ENCODE results near the gene CASP1. TPM values are rescaled to one million over a fixed set of nuclear protein-coding genes. Genes with fewer than 3 reads are reported as not detected.

CASP1 gene
- total RNA-seq, 1 experiment from 2014 or later: not detected

DNA sequence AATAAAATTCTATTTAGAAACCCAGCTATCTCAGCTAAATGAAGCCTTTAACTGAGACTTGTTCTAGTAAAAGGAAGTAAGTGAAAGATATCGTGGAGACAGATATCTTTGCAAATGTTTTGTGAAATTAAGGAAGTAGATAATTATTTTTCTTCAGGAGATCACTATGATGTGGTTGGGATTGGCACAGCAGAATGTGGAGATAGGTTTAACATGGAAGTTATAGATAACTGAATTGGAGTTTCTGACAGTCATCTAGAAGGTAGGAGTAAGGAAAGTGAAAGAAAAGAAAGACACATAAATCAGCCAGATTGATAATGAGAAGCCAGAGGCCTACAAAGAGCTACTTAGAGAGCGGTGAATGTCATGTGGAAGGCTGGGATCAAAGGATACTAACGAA is 7.3 kb downstream of the CASP1 start:
- no peaks in the 10 kb centered on the region for H3K79me2 ChIP-seq (ENCODE audit: insufficient read depth, low read length)
- H3K4ac ChIP-seq (ENCODE audit: low read depth, low read length): no peak overlapping the region
- no peaks in the 10 kb centered on the region for H3K79me1 ChIP-seq (ENCODE audit: insufficient read depth, low read depth, low read length, poor library complexity, severe bottlenecking)
- H4K20me1 ChIP-seq (ENCODE audit: control insufficient read depth, insufficient read depth, insufficient read length): no peaks in the 10 kb centered on the region
- H4K5ac ChIP-seq (ENCODE audit: insufficient read length, low read depth, low read length): no peak overlapping the region
- H2AFZ ChIP-seq (ENCODE audit: low read length): no peak overlapping the region
- H4K91ac ChIP-seq (ENCODE audit: insufficient read length, low read depth, low read length): no peak overlapping the region
- no peak overlapping the region for H3K14ac ChIP-seq (ENCODE audit: insufficient read depth, low read length)
- no peak overlapping the region for H3T11ph ChIP-seq (ENCODE audit: low read length)
- no peaks in the 10 kb centered on the region for H3K23me2 ChIP-seq (ENCODE audit: insufficient read length, low read depth, low read length, poor library complexity, severe bottlenecking)
- H2AK5ac ChIP-seq (ENCODE audit: insufficient read length, low read length): no peak overlapping the region
- H3K9ac ChIP-seq (ENCODE audit: extremely low read depth, insufficient read length, low read length): no peak overlapping the region
- H3K4me1 ChIP-seq (ENCODE audit: insufficient read depth, low read length): no peaks in the 10 kb centered on the region
- H2BK5ac ChIP-seq (ENCODE audit: insufficient read length, low read length): no peak overlapping the region
- H3K27ac Mint-ChIP-seq: no peak overlapping the region
- no peaks in the 10 kb centered on the region for H3K36me3 Mint-ChIP-seq (ENCODE audit: insufficient read depth in 1 of 3, low read depth in 3 of 3)
- no peak overlapping the region for H2BK15ac ChIP-seq (ENCODE audit: low read depth, low read length)
- no peak overlapping the region for H3K56ac ChIP-seq (ENCODE audit: insufficient read length, low read depth, low read length)
- DNase-seq: no peak
- TF ChIP-seq, protein P1, sequence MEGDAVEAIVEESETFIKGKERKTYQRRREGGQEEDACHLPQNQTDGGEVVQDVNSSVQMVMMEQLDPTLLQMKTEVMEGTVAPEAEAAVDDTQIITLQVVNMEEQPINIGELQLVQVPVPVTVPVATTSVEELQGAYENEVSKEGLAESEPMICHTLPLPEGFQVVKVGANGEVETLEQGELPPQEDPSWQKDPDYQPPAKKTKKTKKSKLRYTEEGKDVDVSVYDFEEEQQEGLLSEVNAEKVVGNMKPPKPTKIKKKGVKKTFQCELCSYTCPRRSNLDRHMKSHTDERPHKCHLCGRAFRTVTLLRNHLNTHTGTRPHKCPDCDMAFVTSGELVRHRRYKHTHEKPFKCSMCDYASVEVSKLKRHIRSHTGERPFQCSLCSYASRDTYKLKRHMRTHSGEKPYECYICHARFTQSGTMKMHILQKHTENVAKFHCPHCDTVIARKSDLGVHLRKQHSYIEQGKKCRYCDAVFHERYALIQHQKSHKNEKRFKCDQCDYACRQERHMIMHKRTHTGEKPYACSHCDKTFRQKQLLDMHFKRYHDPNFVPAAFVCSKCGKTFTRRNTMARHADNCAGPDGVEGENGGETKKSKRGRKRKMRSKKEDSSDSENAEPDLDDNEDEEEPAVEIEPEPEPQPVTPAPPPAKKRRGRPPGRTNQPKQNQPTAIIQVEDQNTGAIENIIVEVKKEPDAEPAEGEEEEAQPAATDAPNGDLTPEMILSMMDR (conservative IDR thresholded peaks at IDR 0.05): no peak
- no peaks in the 10 kb centered on the region for H3K9me3 Mint-ChIP-seq
- H3K23ac ChIP-seq (ENCODE audit: insufficient read length, low read depth, low read length): no peak overlapping the region
- H2BK120ac ChIP-seq (ENCODE audit: low read depth, low read length, poor library complexity, severe bottlenecking): no peak overlapping the region
- no peak overlapping the region for H3K18ac ChIP-seq (ENCODE audit: insufficient read length, low read depth, low read length)
- WGBS (ENCODE audit: extremely low coverage, insufficient read length, low lambda C conversion rate): no CpG with 5 or more reads among the region's 3 CpGs
- H3K27me3 Mint-ChIP-seq (ENCODE audit: low read depth): no peaks in the 10 kb centered on the region
- H3K4me3 Mint-ChIP-seq: no peak overlapping the region
- no peak overlapping the region for H3K4me2 ChIP-seq (ENCODE audit: insufficient read depth, insufficient read length, low read length)
- no peaks in the 10 kb centered on the region for H3K27me3 ChIP-seq (ENCODE audit: insufficient read depth, low read length)
- no peaks in the 10 kb centered on the region for H3K4me1 Mint-ChIP-seq
- H3K9me3 ChIP-seq (ENCODE audit: control insufficient read depth, low read depth, low read length): no peaks in the 10 kb centered on the region
- no peak overlapping the region for H4K8ac ChIP-seq (replicated peaks; ENCODE audit: insufficient read length, low read depth, low read length)
- H2BK12ac ChIP-seq (ENCODE audit: insufficient read length, low read depth, low read length): no peak overlapping the region
- H2BK20ac ChIP-seq (ENCODE audit: low read depth, low read length, poor library complexity, severe bottlenecking): no peak overlapping the region
- H3K27ac ChIP-seq (ENCODE audit: insufficient read length, low read depth, low read length): no peak overlapping the region

Data from H9 (cell line).